CD4-positive, alpha-beta T cell treated with Interleukin-6 at 100 ng/mL for 8 hours (primary cell): Measurements from ENCODE around the gene TYMP.
A peak's percentile ranks its signal among the peaks of the same experiment; 100 is the strongest.
"Not testable (repeated sequence)": the region's sequence is repeated elsewhere in the genome, so short reads cannot be mapped to it uniquely, and the experiment has no call there.

Source experiments
- DNase-seq: peaks from one replicate; pipeline ENCODE4 v3.0.0-alpha.2; 2020; ENCODE audit warnings: mixed read lengths, low spot score

Gene TYMP

DNA sequence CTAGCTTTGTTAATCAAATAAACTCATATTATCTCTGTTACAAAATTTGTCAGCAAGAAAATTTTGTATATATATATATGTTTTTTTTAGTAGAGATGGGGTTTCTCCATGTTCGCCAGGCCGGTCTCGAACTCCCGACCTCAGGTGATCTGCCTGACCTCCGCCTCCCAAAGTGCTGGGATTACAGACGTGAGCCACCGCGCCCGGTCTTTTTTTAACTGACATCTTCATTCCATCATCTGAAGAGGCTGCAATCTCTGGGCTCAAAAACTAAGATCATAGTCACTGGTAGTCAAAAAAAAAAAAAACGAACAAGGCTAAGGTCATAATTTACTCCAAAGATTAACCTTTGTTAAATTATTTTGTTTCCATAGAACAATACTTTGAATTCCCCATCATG is 10.6 kb upstream of the TYMP start:
- no peak for DNase-seq

DNA sequence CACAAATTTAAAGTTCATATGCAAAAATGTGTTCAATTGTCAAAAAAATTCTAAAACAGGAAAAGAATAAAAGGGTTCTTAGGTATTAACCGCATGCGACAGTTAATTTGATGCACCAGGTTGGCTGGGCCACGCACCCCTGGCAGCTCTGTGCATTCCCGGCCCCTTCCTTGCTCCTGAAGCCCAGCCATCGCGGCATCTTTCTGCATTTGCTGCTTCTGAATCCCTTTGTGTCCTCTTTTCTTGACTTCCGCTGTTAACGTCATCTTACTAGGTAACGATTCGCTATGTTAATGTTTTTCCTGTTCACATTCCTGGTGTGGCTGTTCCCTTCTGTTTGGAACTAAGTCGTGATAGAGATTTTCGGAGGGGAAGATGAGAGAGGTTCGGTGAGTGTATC is 8.0 kb upstream of the TYMP start:
- DNase-seq = no peak

DNA sequence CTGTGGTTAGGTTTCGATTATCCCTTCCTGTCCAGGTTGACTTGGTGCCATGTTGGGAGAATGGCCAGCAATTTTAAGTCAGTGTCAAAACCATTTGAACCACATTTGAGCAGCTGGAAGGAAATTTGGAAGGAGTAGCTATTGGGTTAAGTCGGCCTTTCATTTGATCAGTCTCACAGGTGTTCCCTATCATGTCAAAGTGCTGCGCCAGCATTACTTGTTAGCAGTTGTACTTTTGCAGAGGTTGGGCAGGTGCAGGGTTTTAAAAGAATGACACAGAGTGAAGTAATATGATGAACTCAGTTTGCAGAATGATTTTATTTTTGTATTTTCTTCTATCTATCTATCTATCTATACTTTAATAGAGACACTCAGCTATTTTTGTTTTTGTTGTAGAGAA is 6.4 kb upstream of the TYMP start:
- no peak for DNase-seq

DNA sequence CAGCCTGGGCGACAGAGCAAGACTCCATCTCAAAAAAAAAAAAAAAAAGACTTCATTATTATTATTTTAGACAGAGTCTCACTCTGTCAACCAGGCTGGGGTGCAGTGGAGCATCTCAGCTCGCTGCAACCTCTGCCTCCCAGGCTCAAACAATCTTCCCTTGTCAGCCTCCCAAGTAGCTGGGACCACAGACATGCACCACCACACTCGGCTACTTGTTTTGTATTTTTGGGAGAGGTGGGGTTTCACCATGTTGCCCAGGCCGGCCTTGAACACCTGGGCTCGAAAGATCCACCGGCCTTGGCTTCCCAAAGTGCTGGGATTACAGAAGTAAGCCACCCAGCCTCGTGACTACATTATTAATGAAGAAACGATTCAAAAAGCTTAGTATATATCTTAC is 5.3 kb upstream of the TYMP start:
- DNase-seq = no peak

DNA sequence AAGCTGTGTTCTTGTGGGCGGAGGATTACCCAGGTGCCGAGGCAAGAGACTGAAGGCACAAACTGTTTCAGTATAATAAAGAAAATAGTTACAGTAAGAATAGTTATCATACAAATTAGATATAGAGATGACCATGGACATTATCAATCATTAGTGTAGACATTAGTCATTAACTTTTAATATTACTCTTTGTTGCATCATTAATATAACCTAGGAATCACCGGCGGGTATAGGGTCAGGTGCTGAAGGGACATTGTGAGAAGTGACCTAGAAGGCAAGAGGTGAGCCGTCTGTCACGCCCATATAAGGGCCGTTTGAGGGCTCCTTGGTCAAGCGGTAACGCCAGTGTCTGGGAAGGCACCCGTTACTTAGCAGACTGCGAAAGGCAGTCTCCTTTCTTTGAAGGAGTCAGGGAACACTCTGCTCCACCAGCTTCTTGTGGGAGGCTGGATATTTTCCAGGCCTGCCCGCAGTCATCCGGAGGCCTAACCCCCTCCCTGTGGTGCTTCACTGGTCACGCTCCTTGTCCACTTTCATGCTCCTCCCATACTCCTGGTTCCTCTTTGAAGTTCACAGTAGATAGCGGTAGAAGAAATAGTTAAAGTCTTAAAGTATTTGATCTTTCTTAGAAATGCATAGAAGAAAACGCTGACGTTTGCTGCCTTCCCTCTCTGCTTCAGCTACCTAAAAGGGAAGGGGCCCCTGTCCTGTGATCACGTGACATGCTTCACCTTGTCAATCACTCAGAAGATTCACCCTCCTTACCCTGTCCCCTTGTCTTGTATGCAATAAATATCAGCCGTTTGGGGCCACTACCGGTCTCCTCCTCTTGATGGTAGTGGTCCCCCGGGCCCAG is 4.3 kb upstream of the TYMP start:
- not testable (repeated sequence) for DNase-seq

DNA sequence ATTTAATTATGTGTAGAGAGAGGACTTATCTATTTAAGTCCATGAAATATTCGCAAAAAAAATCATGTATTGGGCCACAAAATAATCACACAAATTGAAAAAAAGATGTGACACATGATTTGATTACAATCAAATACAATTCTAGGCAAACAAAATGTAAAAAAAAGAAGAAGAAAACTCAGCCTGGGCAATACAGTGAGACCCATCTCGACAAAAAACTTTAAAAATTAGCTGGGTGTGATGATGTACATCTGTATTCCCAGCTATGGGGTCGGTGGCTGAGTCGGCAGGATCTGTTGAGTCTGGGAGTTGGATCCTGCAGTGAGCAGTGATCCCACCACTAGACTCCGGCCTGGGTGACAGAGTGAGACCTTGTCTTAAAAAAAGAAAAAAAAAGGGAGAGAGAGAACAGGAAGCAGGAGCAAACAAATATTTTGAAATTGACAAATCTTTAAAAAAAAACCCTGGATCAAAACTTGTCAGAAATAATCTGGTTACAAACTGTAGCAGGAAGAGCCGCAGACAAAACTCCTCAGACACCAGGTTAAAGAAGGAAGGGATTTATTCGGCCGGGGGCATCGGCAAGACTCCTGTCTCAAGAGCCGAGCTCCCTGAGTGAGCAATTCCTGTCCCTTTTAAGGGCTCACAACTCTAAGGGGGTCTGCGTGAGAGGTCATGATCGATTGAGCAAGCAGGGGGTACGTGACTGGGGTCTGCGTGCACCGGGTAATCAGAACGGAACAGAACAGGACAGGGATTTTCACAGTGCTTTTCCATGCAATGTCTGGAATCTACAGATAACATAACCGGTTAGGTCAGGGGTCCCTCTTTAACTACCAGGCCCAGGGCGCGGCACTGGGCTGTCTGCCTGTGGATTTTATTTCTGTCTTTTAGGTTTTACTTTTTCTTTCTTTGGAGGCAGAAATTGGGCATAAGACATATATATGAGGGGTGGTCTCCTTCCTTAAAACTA is 3.3 kb upstream of the TYMP start:
- DNase-seq = no peak

DNA sequence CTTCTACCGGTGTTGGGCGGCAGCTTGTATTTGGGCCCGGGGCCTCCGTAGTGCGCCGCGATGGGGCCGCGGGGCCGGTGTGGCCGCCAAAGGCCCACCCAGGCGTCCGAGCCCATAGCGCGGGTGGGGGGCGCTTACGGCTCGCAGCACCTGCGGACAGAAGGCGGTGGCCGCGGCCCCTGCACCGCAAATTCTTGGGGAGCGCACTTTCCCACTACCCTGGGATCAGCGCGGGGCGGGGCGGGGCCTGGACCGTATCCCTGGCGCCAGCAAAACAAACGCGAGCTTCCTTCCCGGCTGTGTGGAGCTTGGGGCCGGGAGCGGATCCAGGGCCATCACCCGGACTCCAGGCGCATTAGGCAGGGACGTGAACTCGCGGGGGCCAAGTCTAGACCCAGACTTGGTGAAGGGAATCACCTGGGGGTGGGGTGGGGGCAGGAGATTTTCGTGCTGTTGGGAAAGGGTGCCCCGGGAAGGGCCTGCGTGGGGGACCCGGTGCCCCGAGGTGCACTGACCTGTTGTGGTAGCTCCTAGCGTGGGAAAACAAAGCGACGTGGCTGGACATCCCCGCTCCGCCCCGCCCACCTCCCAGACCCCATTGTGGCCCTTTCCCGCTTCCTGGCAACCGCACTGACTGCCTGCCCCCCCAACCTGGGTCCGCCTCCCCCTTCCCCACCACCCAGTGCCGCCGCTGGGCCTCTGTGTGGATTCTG is 2.3 kb upstream of the TYMP start:
- DNase-seq = no peak

DNA sequence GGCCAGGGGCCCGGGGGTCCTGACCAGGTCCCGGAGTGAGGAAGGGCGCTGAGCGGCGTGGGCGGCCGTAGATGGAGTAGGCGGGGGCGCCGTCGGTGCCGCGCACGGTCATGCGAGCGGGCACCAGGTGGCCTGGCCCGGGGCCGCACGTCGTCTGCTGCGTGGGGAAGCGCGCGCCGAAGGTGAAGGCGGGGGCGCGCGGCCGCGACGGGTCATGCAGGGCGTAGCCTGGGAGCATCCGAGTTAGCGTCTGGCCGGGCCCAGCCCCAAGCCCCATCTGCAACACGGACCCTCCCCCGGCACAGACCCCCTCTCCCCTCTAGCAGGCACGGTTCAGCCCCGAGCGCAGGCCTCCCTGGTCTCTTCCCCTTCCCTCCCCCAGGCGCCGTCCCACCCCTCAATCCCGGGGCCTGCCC is 1.7 kb upstream of the TYMP start:
- peak; percentile 58 for DNase-seq

DNA sequence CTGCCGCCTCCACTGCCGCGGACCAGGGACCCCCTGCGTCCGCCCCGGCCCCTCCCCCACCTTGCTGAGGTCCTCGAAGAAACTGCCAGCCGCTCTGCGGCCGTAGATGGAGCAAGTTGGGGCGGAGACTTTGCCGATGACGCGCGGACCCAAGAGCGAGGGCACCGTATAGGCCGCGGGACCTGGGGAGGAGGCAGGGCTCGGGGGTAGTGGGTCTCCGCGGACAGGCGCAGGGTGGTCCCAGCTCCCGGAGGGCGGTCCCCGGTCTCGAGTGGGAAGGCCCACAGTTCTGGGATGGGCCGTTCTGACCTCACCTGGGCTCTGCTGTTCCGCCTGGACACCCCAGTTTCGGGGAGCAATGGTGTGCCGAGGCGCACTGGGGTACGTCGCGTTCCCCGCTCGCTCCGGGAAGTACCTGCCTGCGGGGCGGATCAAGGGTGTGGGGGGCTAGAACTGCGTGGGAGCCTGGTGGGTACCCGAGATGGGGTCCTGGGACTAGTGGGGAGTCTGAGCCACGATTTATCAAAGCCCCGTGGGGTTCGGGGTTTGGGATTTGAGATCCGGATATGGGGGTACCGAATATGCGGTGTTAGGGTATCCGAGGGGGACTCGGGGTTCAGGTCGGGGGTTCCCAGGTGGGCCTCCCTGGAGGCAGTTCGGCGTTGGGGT is 1.2 kb upstream of the TYMP start:
- peak; percentile 78 for DNase-seq

DNA sequence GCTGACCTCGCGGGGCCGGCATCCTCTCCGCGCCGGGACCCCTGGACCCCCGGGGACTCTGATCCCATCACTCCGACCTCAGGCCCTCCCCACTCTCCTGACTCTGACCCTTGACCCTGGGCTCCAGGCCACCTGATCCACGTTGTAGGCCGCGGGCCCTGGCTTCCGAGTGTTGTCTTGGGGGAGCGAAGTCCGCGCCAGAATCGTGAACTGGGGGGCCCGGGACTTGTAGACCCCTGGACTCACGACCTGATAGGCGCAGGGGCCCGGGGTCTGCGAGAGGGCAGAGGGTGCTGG is 716 bp upstream of the TYMP start:
- no peak for DNase-seq

DNA sequence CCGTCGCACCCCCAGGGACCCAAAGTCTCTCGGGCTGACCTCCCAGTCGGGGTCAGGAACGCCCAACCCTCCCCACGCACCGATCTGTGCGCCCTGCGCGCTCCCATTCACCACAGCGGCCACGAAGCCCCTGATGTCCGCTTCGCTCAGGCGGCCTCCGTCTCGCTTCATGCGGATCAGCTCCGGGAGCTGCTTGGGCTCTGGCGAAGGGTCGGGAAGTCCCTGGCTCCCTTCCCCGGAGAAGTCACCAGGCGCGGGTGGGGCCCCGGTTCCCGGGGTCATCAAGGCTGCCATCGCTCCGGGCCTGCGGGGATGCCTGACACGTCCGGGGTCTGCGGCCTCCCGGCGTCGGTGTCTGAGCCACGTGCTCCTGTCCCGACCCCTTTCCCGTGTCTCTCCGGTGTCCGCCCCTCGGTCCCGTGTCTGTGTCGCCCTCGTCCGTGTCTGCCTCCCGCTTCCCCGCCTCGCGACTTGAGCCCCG is 356 bp downstream of the TYMP start:
- no peak for DNase-seq

DNA sequence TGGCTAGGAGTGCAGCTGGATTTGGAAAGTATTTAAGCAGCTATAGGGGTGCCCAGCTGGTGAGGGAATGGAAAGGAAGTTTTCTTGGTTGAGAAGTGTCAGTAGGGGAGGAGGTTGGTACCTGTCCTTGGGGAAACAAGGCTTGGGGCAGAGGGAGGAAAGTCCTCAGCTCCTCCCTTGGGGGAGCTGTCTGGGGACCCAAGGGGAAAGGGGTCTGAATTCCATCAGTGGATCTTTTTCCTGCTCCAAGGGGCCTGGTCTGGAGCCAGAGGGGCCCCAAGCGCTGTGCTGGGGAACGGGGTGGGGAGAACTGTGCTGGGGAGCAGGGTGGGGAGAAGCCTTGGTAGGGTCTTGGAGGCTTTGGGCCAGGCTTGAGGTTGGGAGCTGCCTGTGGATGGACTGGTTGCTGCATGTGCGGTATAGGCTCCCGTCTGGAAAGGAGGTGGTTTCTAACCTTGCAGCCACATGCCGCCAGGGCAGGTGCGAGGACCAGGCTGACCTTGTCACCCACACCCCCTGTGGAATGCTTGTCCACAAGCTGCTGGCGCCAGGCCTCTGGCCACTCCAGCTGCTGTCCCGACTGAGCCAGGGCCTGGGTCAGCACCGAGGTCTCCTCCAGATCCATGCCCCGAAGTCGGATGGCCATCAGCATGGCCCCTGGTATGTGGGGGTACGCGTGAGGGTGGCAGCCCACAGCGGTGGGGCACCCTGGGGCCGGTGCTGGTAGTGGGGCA is 963 bp downstream of the TYMP start:
- DNase-seq = no peak

DNA sequence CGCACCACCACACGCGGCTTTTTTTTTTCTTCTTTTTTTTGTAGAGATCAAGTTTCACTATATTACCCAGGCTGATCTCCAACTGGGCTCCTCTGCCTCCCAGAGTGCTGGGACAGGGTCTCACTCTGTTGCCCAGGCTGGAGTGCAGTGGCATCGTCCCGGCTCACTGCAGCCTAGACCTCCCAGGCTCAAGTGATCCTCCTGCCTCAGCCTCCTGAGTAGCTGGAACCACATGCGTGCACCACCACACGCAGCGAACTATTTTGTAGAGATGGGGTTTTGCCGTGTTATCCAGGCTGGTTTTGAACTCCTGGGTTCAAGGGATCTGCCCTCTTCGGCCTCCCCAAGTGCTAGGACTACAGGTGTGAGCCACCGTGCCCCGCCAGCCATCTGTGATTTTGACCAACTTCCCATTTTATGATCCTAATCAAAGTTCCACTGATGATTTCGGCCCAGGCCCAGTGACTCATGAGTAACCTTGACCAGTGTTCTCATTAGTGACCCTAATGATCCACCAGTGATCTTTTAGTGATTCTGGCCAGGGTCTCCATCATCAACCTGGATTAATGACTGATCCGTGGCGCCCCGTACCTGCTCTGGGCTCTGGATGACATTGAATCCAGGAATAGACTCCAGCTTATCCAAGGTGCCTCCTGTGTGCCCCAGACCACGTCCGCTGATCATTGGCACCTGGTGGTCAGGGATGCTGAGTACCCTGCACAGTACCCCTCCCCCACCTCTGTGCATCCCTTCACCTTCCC is 1.7 kb downstream of the TYMP start:
- no peak for DNase-seq

DNA sequence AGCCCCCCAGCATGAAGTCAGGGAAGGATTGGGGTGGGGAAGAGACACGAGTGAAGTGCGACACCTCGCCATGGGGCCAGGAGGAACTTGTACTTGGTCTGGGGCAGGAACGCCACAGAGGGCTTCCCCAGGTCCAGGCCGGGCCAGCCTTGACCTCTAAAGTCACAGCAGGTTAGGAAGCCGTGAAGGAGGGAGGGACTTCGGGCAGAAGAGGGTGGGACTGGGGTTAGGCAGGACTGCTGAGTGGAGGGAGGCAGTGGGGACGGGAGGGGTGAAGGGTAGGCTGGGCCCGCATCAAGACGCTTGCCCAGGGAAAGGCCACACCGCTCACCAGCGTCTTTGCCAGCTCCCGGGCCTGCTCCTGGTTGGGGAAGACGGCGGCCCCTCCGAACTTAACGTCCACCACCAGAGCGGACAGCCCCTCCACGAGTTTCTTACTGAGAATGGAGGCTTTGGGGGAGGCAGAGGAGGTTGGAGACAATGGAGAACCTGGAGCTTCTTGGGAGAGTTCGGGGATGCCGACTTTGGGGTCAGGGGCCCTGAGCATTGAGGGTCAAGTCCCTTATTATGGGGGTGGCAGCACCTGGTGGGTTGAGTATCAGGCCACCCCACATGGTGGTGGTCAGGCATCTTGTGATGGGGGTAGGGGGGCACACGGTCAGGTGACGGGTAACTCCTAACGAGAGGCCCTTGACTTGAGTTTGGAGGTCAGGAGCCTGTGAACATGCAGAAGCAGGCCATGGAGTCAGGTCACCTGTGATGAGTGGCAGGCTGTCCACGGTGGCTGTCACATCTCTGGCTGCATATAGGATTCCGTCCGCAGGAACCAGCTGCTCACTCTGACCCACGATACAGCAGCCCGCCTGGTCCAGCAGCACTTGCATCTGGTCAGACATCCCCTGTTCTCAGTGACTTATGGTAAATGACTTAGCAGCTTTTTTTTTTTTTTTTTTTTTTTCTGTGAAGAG is 2.7 kb downstream of the TYMP start:
- DNase-seq = no peak

DNA sequence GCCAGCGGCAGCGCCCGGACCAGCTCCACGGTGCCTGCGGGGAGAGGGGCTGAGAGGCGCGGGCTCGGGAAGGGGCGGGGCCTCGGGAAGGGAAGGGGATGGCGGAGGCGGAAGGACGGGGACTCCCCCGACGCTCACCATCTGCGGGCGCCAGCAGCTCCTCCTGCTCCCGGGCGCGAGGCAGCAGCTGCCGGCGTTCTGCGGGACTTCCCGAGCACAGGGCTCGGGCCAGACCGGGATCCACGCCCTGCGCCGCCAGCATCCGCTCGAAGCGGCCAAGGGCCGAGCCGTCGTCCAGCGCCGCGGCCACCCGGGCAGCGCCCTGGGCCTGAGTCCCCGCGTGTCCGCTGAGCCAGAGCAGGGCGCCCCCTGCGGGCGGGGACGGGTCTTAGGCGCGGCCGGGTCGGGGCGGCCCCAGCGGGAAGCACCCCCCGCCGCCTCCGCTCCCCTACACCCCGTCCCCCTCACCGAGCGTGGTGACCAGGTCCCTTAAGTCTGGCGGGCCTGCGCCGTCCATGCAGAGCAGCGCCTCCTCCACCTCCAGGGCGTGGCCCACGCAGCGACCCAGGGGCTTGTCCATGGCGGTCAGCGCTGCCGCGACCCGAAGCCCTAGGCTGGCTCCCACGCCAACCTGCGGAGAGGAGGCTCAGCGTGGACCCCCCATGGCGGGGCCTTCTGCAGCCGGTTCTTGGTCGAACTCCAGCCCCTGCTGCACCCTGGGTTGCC is 3.5 kb downstream of the TYMP start:
- DNase-seq = peak; percentile 87

DNA sequence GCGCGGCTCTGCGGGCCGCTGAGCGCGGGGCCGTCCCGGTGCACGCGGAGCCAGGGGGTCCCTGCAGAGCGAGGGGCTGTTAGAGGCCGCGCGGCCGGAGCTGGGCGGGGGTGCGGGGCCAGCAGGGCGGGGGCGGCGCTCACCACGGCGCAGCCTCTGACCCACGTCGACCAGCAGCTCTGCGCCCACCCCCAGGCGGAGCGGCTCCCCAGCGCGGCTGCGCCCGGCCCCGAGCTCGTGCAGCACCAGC is 4.0 kb downstream of the TYMP start:
- DNase-seq = no peak

DNA sequence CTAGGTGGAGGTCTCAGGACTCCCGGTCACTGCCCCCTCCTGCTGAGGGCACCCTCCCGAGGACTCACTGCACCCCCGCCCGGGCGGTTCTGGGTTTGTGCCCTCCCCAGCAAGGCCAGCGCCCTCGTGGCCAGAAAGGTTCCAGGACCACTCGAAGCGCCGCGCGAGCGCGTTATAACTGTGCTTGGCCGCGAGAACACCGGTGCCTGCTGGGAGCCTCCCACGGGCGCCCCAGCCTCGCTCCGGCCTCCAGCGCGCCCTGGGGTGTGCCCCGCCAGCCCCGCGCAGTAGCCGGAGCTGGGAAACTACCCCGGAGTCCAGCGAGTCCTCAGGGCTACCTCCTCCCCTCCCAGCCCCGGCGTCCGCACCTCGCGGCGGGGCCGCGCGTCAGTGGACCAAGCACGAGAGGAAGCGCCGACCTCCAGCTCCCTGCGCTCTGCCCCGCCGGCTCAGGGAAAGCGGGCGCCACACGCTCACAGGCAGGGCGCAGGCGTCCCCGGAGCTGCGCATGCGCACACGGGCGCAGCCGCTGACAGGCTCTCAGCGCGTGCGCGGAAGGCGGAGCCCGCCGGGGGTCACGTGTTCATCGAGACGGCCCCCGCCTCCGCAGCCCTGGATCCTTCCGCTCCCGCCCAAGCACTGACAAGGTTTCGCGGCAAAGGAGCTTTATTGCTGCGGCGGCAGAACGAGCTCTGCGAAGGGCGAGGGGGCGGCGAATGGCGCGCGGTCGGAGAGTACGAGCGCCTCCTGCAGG is 4.5 kb downstream of the TYMP start, which contains the start of gene SCO2:
Gene SCO2, minus strand, starts transcription at position 495 of the 754 bp plus-strand sequence. CDS start 1,187 bp downstream, outside the sequence.
- peak; percentile 98 for DNase-seq

DNA sequence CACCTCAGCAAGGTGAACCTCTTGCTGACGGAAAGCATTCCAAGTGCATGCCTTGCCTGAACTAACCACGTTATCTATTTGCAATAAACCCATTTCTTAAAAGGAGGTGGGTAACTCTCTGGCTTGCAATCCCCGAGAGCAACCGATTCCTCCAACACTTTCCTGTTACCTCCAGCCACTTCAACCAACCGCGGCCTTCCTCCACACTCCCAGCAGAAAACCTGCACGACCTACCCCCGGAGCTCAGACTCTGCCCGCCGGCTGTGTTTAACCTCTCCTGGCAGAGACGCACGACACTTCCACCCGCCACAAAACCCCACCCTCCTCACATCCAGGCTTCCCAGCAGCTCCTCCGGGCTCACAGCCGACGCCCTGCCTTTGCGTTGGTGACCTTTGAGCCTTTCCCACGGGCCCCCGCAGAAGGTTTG is 5.1 kb downstream of the TYMP start:
- DNase-seq = no peak
